Osteoblast (primary cell): ENCODE measurements around the gene KRT40. TPM values are rescaled to one million over a fixed set of nuclear protein-coding genes. Genes with fewer than 3 reads are reported as not detected.
A peak's percentile ranks its signal among the peaks of the same experiment; 100 is the strongest.

Source experiments
- DNase-seq: peaks from one replicate; pipeline ENCODE4 v3.0.0; 2011; ENCODE audit warnings: low spot score, mixed read lengths; ENCODE audit not compliant: insufficient read length; ENCODE audit errors: missing footprints
- H2AFZ ChIP-seq: 2 replicates; pipeline ENCODE4 v1.6.0; 2011; ENCODE audit warnings: mild to moderate bottlenecking, low read length
- H3K27ac ChIP-seq: 2 replicates; pipeline ENCODE4 v1.5.1; 2011; ENCODE audit warnings: mild to moderate bottlenecking, low read depth, low read length, moderate library complexity
- H3K27me3 ChIP-seq: 2 replicates; pipeline ENCODE4 v1.6.0; 2012; ENCODE audit warnings: mild to moderate bottlenecking, control low read depth, inconsistent platforms, low read length, moderate library complexity; ENCODE audit not compliant: insufficient read depth
- H3K36me3 ChIP-seq: 2 replicates; pipeline ENCODE4 v1.5.1; 2011; ENCODE audit warnings: mild to moderate bottlenecking, low read length, control low read depth, moderate library complexity; ENCODE audit not compliant: insufficient read depth
- H3K4me1 ChIP-seq: 2 replicates; pipeline ENCODE4 v1.5.1; 2011; ENCODE audit warnings: mild to moderate bottlenecking, low read length, control low read depth, moderate library complexity; ENCODE audit not compliant: insufficient read depth
- H3K4me2 ChIP-seq: 2 replicates; pipeline ENCODE4 v1.6.0; 2011; ENCODE audit warnings: mild to moderate bottlenecking, low read length; ENCODE audit not compliant: insufficient read depth
- H3K4me3 ChIP-seq: fragments of 200-600 bp; sonication (generic); 3 replicates; pipeline ENCODE4 v1.5.1; 2012; ENCODE audit warnings: mild to moderate bottlenecking, low read length, inconsistent platforms; ENCODE audit not compliant: insufficient read depth
- H3K79me2 ChIP-seq: 2 replicates; pipeline ENCODE4 v1.6.0; 2012; ENCODE audit warnings: mild to moderate bottlenecking, low read length, control low read depth, inconsistent platforms; ENCODE audit not compliant: insufficient read depth
- H3K9me3 ChIP-seq: 2 replicates; pipeline ENCODE4 v1.5.1; 2011; ENCODE audit warnings: low read depth, low read length, control low read depth
- H4K20me1 ChIP-seq: 2 replicates; pipeline ENCODE4 v1.6.0; 2012; ENCODE audit warnings: mild to moderate bottlenecking, low read length, control low read depth; ENCODE audit not compliant: insufficient read depth
- CTCF ChIP-seq: IDR thresholded peaks from 2 replicates; pipeline ENCODE4 v1.5.1; 2011; ENCODE audit warnings: mild to moderate bottlenecking, low read depth, low read length, moderate library complexity; ENCODE audit errors: extremely low read depth
- total RNA-seq: library from RNA; depleted of rRNA; stranded (reverse); fragments of >200 nt; gene quantifications from 2 replicates; pipeline ENCODE4 v1.2.3, GENCODE V29; 2012

The KRT40 gene
- total RNA-seq, 1 donor, result under 0.01 TPM

GRCh38 chr17:40974366-40974765 is 9.8 kb downstream of the KRT40 start:
- no peak overlapping the region for H2AFZ ChIP-seq
- no peak for DNase-seq
- H3K4me3 ChIP-seq, result no peak overlapping the region
- no peak for TF ChIP-seq CTCF
- H3K9me3 ChIP-seq, result no peaks in the 10 kb centered on the region
- H3K4me2 ChIP-seq, result no peak overlapping the region
- no peaks in the 10 kb centered on the region for H3K79me2 ChIP-seq
- no peaks in the 10 kb centered on the region for H4K20me1 ChIP-seq
- no peak overlapping the region for H3K27ac ChIP-seq
- H3K36me3 ChIP-seq, result no peaks in the 10 kb centered on the region
- no peaks in the 10 kb centered on the region for H3K4me1 ChIP-seq
- no peaks in the 10 kb centered on the region for H3K27me3 ChIP-seq

GRCh38 chr17:40967582-40967981 is 16.5 kb downstream of the KRT40 start:
- Histone ChIP-seq H3K36me3 (no peaks in the 10 kb centered on the region), H3K4me1 (no peaks in the 10 kb centered on the region), H3K9me3 (no peaks in the 10 kb centered on the region), H3K27ac (no peak overlapping the region), H2AFZ (no peak overlapping the region), H3K4me3 (no peak overlapping the region), H4K20me1 (no peaks in the 10 kb centered on the region), H3K79me2 (no peaks in the 10 kb centered on the region), H3K4me2 (no peak overlapping the region), H3K27me3 (no peaks in the 10 kb centered on the region)
- DNase-seq, result no peak
- TF ChIP-seq CTCF, result no peak

- H3K27me3 ChIP-seq, result no peaks in the 10 kb centered on the region
- no peaks in the 10 kb centered on the region for H3K9me3 ChIP-seq
- no peaks in the 10 kb centered on the region for H4K20me1 ChIP-seq
- H2AFZ ChIP-seq, result no peak within 1 kb of the TSS
- TF ChIP-seq CTCF, result no peak
- H3K4me3 ChIP-seq, result no peak within 1 kb of the TSS
- H3K27ac ChIP-seq, result no peak within 1 kb of the TSS
- no peak for DNase-seq
- H3K4me1 ChIP-seq, result no peaks in the 10 kb centered on the region
- no peaks in the 10 kb centered on the region for H3K79me2 ChIP-seq
- H3K4me2 ChIP-seq, result no peak within 1 kb of the TSS
- H3K36me3 ChIP-seq, result no peaks in the 10 kb centered on the region
Observed at GRCh38 chr17:40966848-40967247, 17.3 kb downstream of the KRT40 start, which contains the start of gene KRT39. KRT39 (minus strand) TSS chr17:40966948; CDS start chr17:40966856, 92 bp downstream.

GRCh38 chr17:40963838-40964237 is 20.3 kb downstream of the KRT40 start:
- Histone ChIP-seq H4K20me1 (no peaks in the 10 kb centered on the region), H3K4me1 (peaks cover 6% of the 10 kb centered on the region), H3K27me3 (no peaks in the 10 kb centered on the region), H3K36me3 (no peaks in the 10 kb centered on the region), H3K4me3 (no peak overlapping the region), H3K79me2 (no peaks in the 10 kb centered on the region), H3K9me3 (no peaks in the 10 kb centered on the region), H3K27ac (no peak overlapping the region), H2AFZ (peak overlapping the region; percentile 49), H3K4me2 (no peak overlapping the region)
- DNase-seq, result no peak
- TF ChIP-seq CTCF, result peak; percentile 53
